Measurements from ENCODE around the gene DIP2C.
"Not testable (repeated sequence)": the region's sequence is repeated elsewhere in the genome, so short reads cannot be mapped to it uniquely, and the experiment has no call there.

Gene DIP2C

DNA sequence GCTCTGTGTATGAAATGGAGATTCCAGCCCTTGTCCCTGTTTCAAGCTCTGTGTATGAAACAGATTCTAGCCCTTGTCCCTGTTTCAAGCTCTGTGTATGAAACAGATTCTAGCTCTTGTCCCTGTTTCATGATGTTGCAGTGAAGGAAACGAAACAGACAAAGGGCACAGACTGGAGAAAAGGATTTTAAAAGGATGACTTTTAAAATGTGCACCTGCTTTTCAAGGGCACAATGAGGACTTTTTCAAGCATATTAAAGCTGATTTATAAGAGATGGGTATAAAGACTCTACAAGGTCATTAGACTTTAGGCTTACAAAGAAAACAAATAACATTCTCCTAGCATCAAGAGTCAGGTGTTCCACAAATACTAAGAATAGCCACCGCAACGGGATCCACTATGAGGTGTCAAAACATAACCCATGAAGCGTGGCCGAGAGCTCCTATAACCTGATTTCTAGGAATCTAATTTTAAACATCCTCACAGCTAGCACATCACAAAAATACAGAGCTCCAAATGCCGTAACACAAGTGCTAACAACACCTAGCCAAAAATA is 29.0 kb downstream of the DIP2C start:
- Histone ChIP-seq H3K9ac (ENCODE audit: low read length in 2 of 2) (peak overlapping the region in 1 of 2 donors; percentile 47), H3K36me3 (ENCODE audit: control insufficient read depth in 2 of 2, insufficient read depth in 2 of 2, low read length in 2 of 2) (no peaks in the 10 kb centered on the region), H3K27ac (ENCODE audit: low read length) (peak overlapping the region; percentile 43), H3K27me3 (ENCODE audit: control insufficient read depth in 1 of 2, insufficient read depth in 2 of 2, low read length in 2 of 2) (no peaks in the 10 kb centered on the region), H3K4me3 (ENCODE audit: low read length in 2 of 2) (peak overlapping the region; percentile 5 to 29), H3K9me3 (ENCODE audit: control insufficient read depth in 2 of 2, low read length in 2 of 2) (no peaks in the 10 kb centered on the region), H3K4me1 (ENCODE audit: control insufficient read depth, insufficient read depth, low read length) (peaks cover 55% of the 10 kb centered on the region)

GRCh38 chr10:659688-660141 is 29.8 kb downstream of the DIP2C start:
- peak overlapping the region in 1 of 2 donors; percentile 18 for H3K4me3 ChIP-seq (ENCODE audit: low read length in 2 of 2)
- H3K27me3 ChIP-seq (ENCODE audit: control insufficient read depth in 1 of 2, insufficient read depth in 2 of 2, low read length in 2 of 2): no peaks in the 10 kb centered on the region
- H3K4me1 ChIP-seq (ENCODE audit: control insufficient read depth, insufficient read depth, low read length): peaks cover 59% of the 10 kb centered on the region
- H3K36me3 ChIP-seq (ENCODE audit: control insufficient read depth in 2 of 2, insufficient read depth in 2 of 2, low read length in 2 of 2): no peaks in the 10 kb centered on the region
- H3K9ac ChIP-seq (ENCODE audit: low read length in 2 of 2): peak overlapping the region; percentile 45 to 52
- H3K27ac ChIP-seq (ENCODE audit: low read length): peak overlapping the region; percentile 43
- no peaks in the 10 kb centered on the region for H3K9me3 ChIP-seq (ENCODE audit: control insufficient read depth in 2 of 2, low read length in 2 of 2)

- H3K4me1 ChIP-seq (ENCODE audit: control insufficient read depth, insufficient read depth, low read length): peaks cover 58% of the 10 kb centered on the region
- H3K36me3 ChIP-seq (ENCODE audit: control insufficient read depth in 2 of 2, insufficient read depth in 2 of 2, low read length in 2 of 2); H3K9me3 ChIP-seq (ENCODE audit: control insufficient read depth in 2 of 2, low read length in 2 of 2); H3K27me3 ChIP-seq (ENCODE audit: control insufficient read depth in 1 of 2, insufficient read depth in 2 of 2, low read length in 2 of 2); H3K27ac ChIP-seq (ENCODE audit: low read length); H3K9ac ChIP-seq (ENCODE audit: low read length in 2 of 2); H3K4me3 ChIP-seq (ENCODE audit: low read length in 2 of 2): not testable (repeated sequence)
Measured at GRCh38 chr10:657816-658350, 31.6 kb downstream of the DIP2C start.

DNA sequence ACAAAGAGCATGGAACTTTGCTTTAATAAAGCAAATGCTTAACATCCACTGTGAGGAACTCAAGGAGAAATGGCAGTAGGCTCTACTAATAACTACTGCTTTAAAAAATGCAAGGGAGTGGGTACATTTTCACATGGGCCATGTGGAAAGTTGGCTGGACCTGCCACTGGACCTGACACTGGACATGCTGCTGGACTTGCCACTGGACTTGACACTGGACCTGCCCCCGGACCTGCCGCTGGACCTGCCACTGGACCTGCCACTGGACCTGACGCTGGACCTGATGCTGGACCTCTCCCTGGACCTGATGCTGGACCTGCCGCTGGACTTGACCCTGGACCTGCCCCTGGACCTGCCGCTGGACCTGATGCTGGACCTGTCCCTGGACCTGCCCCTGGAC is 32.6 kb downstream of the DIP2C start:
- Histone ChIP-seq H3K27ac (ENCODE audit: low read length) (no peak overlapping the region), H3K36me3 (ENCODE audit: control insufficient read depth in 2 of 2, insufficient read depth in 2 of 2, low read length in 2 of 2) (no peaks in the 10 kb centered on the region), H3K9me3 (ENCODE audit: control insufficient read depth in 2 of 2, low read length in 2 of 2) (no peaks in the 10 kb centered on the region), H3K9ac (ENCODE audit: low read length in 2 of 2) (no peak overlapping the region), H3K27me3 (ENCODE audit: control insufficient read depth in 1 of 2, insufficient read depth in 2 of 2, low read length in 2 of 2) (no peaks in the 10 kb centered on the region), H3K4me1 (ENCODE audit: control insufficient read depth, insufficient read depth, low read length) (peaks cover 54% of the 10 kb centered on the region), H3K4me3 (ENCODE audit: low read length in 2 of 2) (no peak overlapping the region)

- peaks cover 48% of the 10 kb centered on the region for H3K4me1 ChIP-seq (ENCODE audit: control insufficient read depth, insufficient read depth, low read length)
- peak overlapping the region; percentile 66 for H3K27ac ChIP-seq (ENCODE audit: low read length)
- H3K27me3 ChIP-seq (ENCODE audit: control insufficient read depth in 1 of 2, insufficient read depth in 2 of 2, low read length in 2 of 2): no peaks in the 10 kb centered on the region
- no peaks in the 10 kb centered on the region for H3K9me3 ChIP-seq (ENCODE audit: control insufficient read depth in 2 of 2, low read length in 2 of 2)
- H3K4me3 ChIP-seq (ENCODE audit: low read length in 2 of 2): no peak overlapping the region
- H3K9ac ChIP-seq (ENCODE audit: low read length in 2 of 2): no peak overlapping the region
- H3K36me3 ChIP-seq (ENCODE audit: control insufficient read depth in 2 of 2, insufficient read depth in 2 of 2, low read length in 2 of 2): no peaks in the 10 kb centered on the region
Measured at GRCh38 chr10:655184-655583, 34.3 kb downstream of the DIP2C start.

DNA sequence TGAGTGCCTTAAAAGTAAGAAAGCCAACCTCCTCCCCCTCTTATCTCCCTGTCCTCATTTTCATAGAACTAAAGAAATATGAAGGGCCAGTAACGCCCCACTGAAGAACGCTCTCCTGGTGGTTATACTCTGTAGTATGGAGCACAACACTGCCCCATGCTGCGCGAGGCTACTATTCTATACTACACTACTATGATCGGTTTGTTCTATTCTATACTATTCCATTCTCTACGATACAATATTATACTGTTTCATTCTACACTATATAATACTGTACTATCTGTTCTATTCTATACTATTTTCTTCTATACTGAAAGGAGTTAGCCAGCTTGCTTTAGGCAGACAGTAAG is 34.8 kb downstream of the DIP2C start:
- Histone ChIP-seq H3K27ac (ENCODE audit: low read length) (peak overlapping the region; percentile 66), H3K36me3 (ENCODE audit: control insufficient read depth in 2 of 2, insufficient read depth in 2 of 2, low read length in 2 of 2) (no peaks in the 10 kb centered on the region), H3K27me3 (ENCODE audit: control insufficient read depth in 1 of 2, insufficient read depth in 2 of 2, low read length in 2 of 2) (no peaks in the 10 kb centered on the region), H3K4me1 (ENCODE audit: control insufficient read depth, insufficient read depth, low read length) (peaks cover 50% of the 10 kb centered on the region), H3K4me3 (ENCODE audit: low read length in 2 of 2) (peak overlapping the region in 1 of 2 donors; percentile 12), H3K9ac (ENCODE audit: low read length in 2 of 2) (peak overlapping the region; percentile 0 to 5), H3K9me3 (ENCODE audit: control insufficient read depth in 2 of 2, low read length in 2 of 2) (no peaks in the 10 kb centered on the region)

DNA sequence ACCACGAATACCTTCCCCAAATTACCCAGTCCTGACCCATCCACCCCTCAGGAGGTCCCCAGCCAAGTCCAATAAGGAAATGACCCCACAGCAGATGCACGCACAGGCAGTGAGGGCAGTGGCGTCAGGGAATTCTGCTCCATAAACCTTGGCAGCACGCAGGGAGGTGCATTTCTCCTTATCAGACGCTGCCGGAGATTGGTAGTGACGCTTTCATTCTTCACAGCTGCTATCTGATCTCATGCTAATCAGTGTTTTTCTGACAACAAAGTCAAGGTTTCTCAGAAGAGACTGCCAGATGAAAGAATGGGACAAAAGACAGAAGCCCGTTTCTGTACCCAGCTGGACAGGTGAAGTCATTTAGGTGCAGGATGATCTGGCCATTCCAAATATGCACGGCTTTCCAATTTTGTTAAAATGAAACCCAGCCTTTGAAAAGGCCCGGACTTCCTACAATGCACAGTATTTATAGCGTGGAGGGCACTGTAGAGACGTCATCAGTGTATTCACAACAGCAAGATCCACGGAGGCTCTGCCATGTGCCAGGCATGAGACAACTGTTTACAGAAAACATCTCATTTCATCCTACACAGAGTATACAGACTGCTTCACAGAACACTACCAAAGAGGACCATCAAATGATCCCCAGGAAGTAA is 35.3 kb downstream of the DIP2C start:
- H3K4me3 ChIP-seq (ENCODE audit: low read length in 2 of 2): peak overlapping the region; percentile 12 to 44
- H3K27me3 ChIP-seq (ENCODE audit: control insufficient read depth in 1 of 2, insufficient read depth in 2 of 2, low read length in 2 of 2): no peaks in the 10 kb centered on the region
- H3K9me3 ChIP-seq (ENCODE audit: control insufficient read depth in 2 of 2, low read length in 2 of 2): no peaks in the 10 kb centered on the region
- H3K36me3 ChIP-seq (ENCODE audit: control insufficient read depth in 2 of 2, insufficient read depth in 2 of 2, low read length in 2 of 2): no peaks in the 10 kb centered on the region
- peak overlapping the region; percentile 66 for H3K27ac ChIP-seq (ENCODE audit: low read length)
- peaks cover 49% of the 10 kb centered on the region for H3K4me1 ChIP-seq (ENCODE audit: control insufficient read depth, insufficient read depth, low read length)
- H3K9ac ChIP-seq (ENCODE audit: low read length in 2 of 2): peak overlapping the region; percentile 3 to 5

- H3K9me3 ChIP-seq (ENCODE audit: control insufficient read depth in 2 of 2, low read length in 2 of 2); H3K9ac ChIP-seq (ENCODE audit: low read length in 2 of 2); H3K27me3 ChIP-seq (ENCODE audit: control insufficient read depth in 1 of 2, insufficient read depth in 2 of 2, low read length in 2 of 2); H3K4me3 ChIP-seq (ENCODE audit: low read length in 2 of 2); H3K36me3 ChIP-seq (ENCODE audit: control insufficient read depth in 2 of 2, insufficient read depth in 2 of 2, low read length in 2 of 2): not testable (repeated sequence)
- H3K4me1 ChIP-seq (ENCODE audit: control insufficient read depth, insufficient read depth, low read length): peaks cover 41% of the 10 kb centered on the region
- peak overlapping the region; percentile 66 for H3K27ac ChIP-seq (ENCODE audit: low read length)
Measured at GRCh38 chr10:652832-653459, 36.5 kb downstream of the DIP2C start.

GRCh38 chr10:652233-652632 is 37.2 kb downstream of the DIP2C start:
- H3K36me3 ChIP-seq (ENCODE audit: control insufficient read depth in 2 of 2, insufficient read depth in 2 of 2, low read length in 2 of 2): no peaks in the 10 kb centered on the region
- H3K9ac ChIP-seq (ENCODE audit: low read length in 2 of 2): no peak overlapping the region
- no peaks in the 10 kb centered on the region for H3K9me3 ChIP-seq (ENCODE audit: control insufficient read depth in 2 of 2, low read length in 2 of 2)
- no peak overlapping the region for H3K4me3 ChIP-seq (ENCODE audit: low read length in 2 of 2)
- H3K27ac ChIP-seq (ENCODE audit: low read length): no peak overlapping the region
- no peaks in the 10 kb centered on the region for H3K27me3 ChIP-seq (ENCODE audit: control insufficient read depth in 1 of 2, insufficient read depth in 2 of 2, low read length in 2 of 2)
- H3K4me1 ChIP-seq (ENCODE audit: control insufficient read depth, insufficient read depth, low read length): peaks cover 40% of the 10 kb centered on the region

GRCh38 chr10:651692-652091 is 37.8 kb downstream of the DIP2C start:
- Histone ChIP-seq H3K27ac (ENCODE audit: low read length) (peak overlapping the region; percentile 2), H3K9ac (ENCODE audit: low read length in 2 of 2) (no peak overlapping the region), H3K27me3 (ENCODE audit: control insufficient read depth in 1 of 2, insufficient read depth in 2 of 2, low read length in 2 of 2) (no peaks in the 10 kb centered on the region), H3K9me3 (ENCODE audit: control insufficient read depth in 2 of 2, low read length in 2 of 2) (no peaks in the 10 kb centered on the region), H3K4me3 (ENCODE audit: low read length in 2 of 2) (peak overlapping the region; percentile 8 to 67), H3K4me1 (ENCODE audit: control insufficient read depth, insufficient read depth, low read length) (peaks cover 40% of the 10 kb centered on the region), H3K36me3 (ENCODE audit: control insufficient read depth in 2 of 2, insufficient read depth in 2 of 2, low read length in 2 of 2) (no peaks in the 10 kb centered on the region)
